ENCODE data around the gene RNF7. TPM values are rescaled to one million over a fixed set of nuclear protein-coding genes. Genes with fewer than 3 reads are reported as not detected.

The RNF7 gene
- total and polyA plus RNA-seq, 9 of the 15 experiments (the other 6 are each of a cell fraction or from before 2014, with no cell fraction given) = 38.8 to 133 (median 80.5) TPM

DNA sequence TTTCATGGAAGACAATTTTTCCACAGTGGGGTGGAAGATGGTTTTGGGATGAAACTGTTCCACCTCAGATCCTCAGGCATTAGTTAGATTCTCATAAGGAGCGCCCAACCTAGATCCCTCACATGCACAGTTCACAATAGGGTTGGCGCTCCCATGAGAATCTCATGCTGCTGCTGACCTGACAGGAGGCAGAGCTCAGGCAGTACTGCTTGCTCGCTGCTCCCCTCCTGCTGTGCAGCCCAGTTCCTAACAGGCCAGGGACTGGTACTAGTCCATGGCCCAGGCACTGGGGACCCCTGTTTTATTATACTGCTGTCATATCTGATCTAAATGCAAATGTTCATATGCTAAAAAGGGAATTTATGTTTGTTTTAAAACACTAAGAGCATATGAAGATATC, 15.3 kb downstream of the RNF7 start (continued):
- TF ChIP-seq, protein P1, sequence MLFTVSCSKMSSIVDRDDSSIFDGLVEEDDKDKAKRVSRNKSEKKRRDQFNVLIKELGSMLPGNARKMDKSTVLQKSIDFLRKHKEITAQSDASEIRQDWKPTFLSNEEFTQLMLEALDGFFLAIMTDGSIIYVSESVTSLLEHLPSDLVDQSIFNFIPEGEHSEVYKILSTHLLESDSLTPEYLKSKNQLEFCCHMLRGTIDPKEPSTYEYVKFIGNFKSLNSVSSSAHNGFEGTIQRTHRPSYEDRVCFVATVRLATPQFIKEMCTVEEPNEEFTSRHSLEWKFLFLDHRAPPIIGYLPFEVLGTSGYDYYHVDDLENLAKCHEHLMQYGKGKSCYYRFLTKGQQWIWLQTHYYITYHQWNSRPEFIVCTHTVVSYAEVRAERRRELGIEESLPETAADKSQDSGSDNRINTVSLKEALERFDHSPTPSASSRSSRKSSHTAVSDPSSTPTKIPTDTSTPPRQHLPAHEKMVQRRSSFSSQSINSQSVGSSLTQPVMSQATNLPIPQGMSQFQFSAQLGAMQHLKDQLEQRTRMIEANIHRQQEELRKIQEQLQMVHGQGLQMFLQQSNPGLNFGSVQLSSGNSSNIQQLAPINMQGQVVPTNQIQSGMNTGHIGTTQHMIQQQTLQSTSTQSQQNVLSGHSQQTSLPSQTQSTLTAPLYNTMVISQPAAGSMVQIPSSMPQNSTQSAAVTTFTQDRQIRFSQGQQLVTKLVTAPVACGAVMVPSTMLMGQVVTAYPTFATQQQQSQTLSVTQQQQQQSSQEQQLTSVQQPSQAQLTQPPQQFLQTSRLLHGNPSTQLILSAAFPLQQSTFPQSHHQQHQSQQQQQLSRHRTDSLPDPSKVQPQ (CRISPR knock-in tag; IDR thresholded peaks at IDR 0.05; ENCODE audit: borderline replicate concordance) = no peak

DNA sequence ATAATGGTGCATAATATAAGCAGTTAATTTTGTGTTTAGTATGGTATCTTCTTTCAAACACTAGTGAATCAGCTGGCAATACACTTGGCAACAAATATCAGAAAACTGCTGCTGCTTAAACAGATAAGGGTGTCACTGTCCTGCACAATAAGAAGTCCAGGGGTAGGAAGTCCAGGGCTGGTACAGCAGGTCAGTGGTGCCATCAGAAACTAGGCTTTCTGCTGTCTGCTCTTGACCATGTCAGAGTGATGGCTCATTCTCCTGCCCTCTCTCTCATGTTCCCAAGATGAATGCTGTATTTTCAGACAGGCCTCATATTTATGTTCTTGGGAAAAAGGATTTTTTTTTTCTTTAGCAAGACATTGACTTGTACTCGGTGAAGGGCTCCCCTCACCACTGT, 15.9 kb downstream of the RNF7 start:
- POLR2A ChIA-PET = interaction anchor here (2.5 kb wide), 1 partner anchor 10 kb away, joined by 13 read pairs; the partner anchor contains the start of gene GRK7
- no peaks in the 10 kb centered on the region for H3K27me3 ChIP-seq (ENCODE audit: control insufficient read depth in 2 of 2, insufficient read depth in 2 of 2, low read length in 2 of 2)
- H2AFZ ChIP-seq (ENCODE audit: low read depth, low read length) = no peak overlapping the region
- H3K9ac ChIP-seq (ENCODE audit: insufficient read depth in 1 of 2, low read depth in 2 of 2, low read length in 2 of 2) = no peak overlapping the region
- no peaks in the 10 kb centered on the region for H3K9me3 ChIP-seq (replicated peaks; ENCODE audit: control insufficient read depth, insufficient read depth, low read depth, low read length)
- intact Hi-C loops (cut with micrococcal nuclease) (no loop called here), in situ Hi-C loops (cut with MboI) (no loop called here)
- DNase-seq (ENCODE audit: extremely low read depth in 1 of 4, low spot score in 3 of 4) = no peak
- no TSS peak for BruUV-seq (replicated peaks)
- CTCF ChIA-PET (ENCODE audit: low intra/inter-chr PET ratio) = no interaction called here
- H3K79me2 ChIP-seq (ENCODE audit: control insufficient read depth, insufficient read depth, low read length) = no peaks in the 10 kb centered on the region
- no peak overlapping the region for H3K27ac ChIP-seq (ENCODE audit: extremely low read depth, low read depth, low read length)
- no peak overlapping the region for H3K4me2 ChIP-seq (ENCODE audit: insufficient read depth, low read length)
- H3K9me1 ChIP-seq (ENCODE audit: control insufficient read depth, insufficient read depth, low read length) = no peaks in the 10 kb centered on the region
- H3K4me1 ChIP-seq (replicated peaks in 1 of 2; ENCODE audit: control insufficient read depth in 2 of 2, insufficient read depth in 2 of 2, low read length in 2 of 2) = peaks cover 0 to 2% of the 10 kb centered on the region in 2 experiments; a peak in 1 of 5 replicates
- peaks cover 7% of the 10 kb centered on the region; the same call in 2 of the 3 replicates for H3K36me3 ChIP-seq (ENCODE audit: control insufficient read depth, insufficient read depth, low read length)
- no peak overlapping the region for H3K4me3 ChIP-seq
- FAIRE-seq = no peak
- no CpG with 5 or more reads among the region's 1 CpG for WGBS (ENCODE audit: insufficient coverage, low coverage, missing lambda C conversion rate)
- peak; percentile 45; the same call in 2 of the 3 replicates for ATAC-seq
- H4K20me1 ChIP-seq (replicated peaks; ENCODE audit: control insufficient read depth, insufficient read depth, low read length) = no peaks in the 10 kb centered on the region
- TF ChIP-seq, protein P2, sequence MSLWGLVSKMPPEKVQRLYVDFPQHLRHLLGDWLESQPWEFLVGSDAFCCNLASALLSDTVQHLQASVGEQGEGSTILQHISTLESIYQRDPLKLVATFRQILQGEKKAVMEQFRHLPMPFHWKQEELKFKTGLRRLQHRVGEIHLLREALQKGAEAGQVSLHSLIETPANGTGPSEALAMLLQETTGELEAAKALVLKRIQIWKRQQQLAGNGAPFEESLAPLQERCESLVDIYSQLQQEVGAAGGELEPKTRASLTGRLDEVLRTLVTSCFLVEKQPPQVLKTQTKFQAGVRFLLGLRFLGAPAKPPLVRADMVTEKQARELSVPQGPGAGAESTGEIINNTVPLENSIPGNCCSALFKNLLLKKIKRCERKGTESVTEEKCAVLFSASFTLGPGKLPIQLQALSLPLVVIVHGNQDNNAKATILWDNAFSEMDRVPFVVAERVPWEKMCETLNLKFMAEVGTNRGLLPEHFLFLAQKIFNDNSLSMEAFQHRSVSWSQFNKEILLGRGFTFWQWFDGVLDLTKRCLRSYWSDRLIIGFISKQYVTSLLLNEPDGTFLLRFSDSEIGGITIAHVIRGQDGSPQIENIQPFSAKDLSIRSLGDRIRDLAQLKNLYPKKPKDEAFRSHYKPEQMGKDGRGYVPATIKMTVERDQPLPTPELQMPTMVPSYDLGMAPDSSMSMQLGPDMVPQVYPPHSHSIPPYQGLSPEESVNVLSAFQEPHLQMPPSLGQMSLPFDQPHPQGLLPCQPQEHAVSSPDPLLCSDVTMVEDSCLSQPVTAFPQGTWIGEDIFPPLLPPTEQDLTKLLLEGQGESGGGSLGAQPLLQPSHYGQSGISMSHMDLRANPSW (CRISPR knock-in tag; IDR thresholded peaks at IDR 0.05) = no peak
- TF ChIP-seq SPI1 (IDR thresholded peaks at IDR 0.05; ENCODE audit: borderline replicate concordance, low read depth, low read length) (no peak), CREM (IDR thresholded peaks at IDR 0.05; ENCODE audit: low read depth) (no peak), NCOR1 (IDR thresholded peaks at IDR 0.05) (no peak), POLR3A (IDR thresholded peaks at IDR 0.05; ENCODE audit: borderline replicate concordance, extremely low read depth, insufficient read depth, insufficient read length) (no peak), CCAR2 (IDR thresholded peaks at IDR 0.05; ENCODE audit: low read depth, low read length) (no peak), NCOA6 (IDR thresholded peaks at IDR 0.05) (no peak), HDAC6 (IDR thresholded peaks at IDR 0.05; ENCODE audit: low read depth, low read length) (no peak), MTA3 (IDR thresholded peaks at IDR 0.05; ENCODE audit: borderline replicate concordance) (no peak)
- TF ChIP-seq, protein P3, sequence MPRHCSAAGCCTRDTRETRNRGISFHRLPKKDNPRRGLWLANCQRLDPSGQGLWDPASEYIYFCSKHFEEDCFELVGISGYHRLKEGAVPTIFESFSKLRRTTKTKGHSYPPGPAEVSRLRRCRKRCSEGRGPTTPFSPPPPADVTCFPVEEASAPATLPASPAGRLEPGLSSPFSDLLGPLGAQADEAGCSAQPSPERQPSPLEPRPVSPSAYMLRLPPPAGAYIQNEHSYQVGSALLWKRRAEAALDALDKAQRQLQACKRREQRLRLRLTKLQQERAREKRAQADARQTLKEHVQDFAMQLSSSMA (CRISPR knock-in tag; IDR thresholded peaks at IDR 0.05) = no peak
- TF ChIP-seq, protein P4, sequence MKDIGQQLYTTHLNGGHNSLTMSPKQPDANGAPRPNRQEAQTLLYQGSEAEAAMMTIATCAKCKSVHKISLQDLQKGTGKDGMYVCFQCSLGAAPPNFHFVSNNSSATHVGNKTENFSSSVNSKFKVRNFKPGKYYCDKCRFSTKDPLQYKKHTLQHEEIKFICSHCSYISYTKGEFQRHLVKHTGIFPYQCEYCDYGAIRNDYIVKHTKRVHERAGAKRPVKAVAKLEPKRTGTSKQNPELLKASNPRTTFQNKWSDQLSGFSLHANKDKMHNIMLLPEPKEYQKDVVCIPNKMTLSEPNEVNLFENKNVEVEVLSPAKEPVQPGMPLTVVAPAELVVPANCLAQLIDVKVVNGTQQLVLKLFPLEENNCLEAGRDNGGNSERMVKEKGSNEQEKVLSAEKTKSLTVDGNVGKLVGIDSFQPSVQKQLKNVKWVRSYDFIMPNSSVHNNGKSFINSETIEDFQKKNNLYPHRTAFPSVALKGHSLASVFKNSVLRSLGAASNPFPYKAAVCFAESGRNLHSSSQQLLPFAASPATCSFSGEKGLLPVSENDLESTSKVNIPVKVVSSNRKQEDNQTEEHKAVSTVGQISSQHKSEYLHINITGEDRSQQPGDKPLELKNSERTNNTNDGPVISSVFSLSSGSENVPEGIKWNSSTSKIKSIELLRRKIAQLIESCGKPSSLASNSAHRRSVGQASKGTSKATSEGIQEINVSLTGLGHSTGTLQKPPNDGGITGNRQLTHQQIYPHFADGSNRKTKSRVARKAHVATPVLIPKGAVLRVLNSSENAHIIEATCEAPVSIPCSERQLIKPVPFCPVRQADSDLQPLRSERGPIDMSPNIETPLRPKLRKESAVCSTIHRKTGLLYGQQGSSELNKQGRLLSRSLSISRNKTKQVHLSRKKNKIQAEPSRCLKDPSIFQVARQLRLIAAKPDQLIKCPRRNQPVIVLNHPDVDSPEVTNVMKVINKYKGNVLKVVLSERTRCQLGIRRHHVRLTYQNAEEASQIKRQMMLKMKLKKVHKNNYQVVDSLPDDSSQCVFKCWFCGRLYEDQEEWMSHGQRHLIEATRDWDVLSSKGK (CRISPR knock-in tag; IDR thresholded peaks at IDR 0.05) = no peak

Measured in K562 (cell line).